Panc1 (cell line): ENCODE results near the gene ABCB8. TPM values are rescaled to one million over a fixed set of nuclear protein-coding genes. Genes with fewer than 3 reads are reported as not detected.

Experiments
- total RNA-seq: library from RNA; stranded (reverse); gene quantifications from one replicate; pipeline ENCODE4 v1.2.1, GENCODE V29; 2021; ENCODE audit not compliant: unreplicated experiment

The ABCB8 gene
- total RNA-seq, 1 experiment from 2014 or later, result 49.8 TPM

Other genes with a start within 250 kb of the ABCB8 start
- gene TMEM176B, start 228.1 kb upstream of the ABCB8 start, total RNA-seq, result 0.31 TPM
- gene TMEM176A, start 227.7 kb upstream of the ABCB8 start, total RNA-seq, result 0.39 TPM
- 0.15 TPM for gene AOC1, start 175.9 kb upstream of the ABCB8 start, total RNA-seq
- gene KCNH2, start 50.1 kb upstream of the ABCB8 start, total RNA-seq, result 1.8 TPM
- 3.1 TPM for gene NOS3, start 37.4 kb upstream of the ABCB8 start, total RNA-seq
- gene ATG9B, start 4.0 kb upstream of the ABCB8 start, total RNA-seq, result 0.98 TPM
- gene ASIC3, start 20.1 kb downstream of the ABCB8 start, total RNA-seq, result 1.3 TPM
- 25.6 TPM for gene CDK5, start 29.4 kb downstream of the ABCB8 start, total RNA-seq
- gene SLC4A2, start 31.1 kb downstream of the ABCB8 start, total RNA-seq, result 580 TPM
- 95.0 TPM for gene FASTK, start 52.4 kb downstream of the ABCB8 start, total RNA-seq
- gene TMUB1, start 55.0 kb downstream of the ABCB8 start, total RNA-seq, result 112 TPM
- 103 TPM for gene AGAP3, start 58.0 kb downstream of the ABCB8 start, total RNA-seq
- not detected for gene GBX1, start 139.2 kb downstream of the ABCB8 start, total RNA-seq
- gene ASB10, start 158.8 kb downstream of the ABCB8 start, total RNA-seq, result not detected
- not detected for gene H2BK1, start 182.0 kb downstream of the ABCB8 start, total RNA-seq
- gene ABCF2, start 198.8 kb downstream of the ABCB8 start, total RNA-seq, result 64.4 TPM
- 44.9 TPM for gene CHPF2, start 204.0 kb downstream of the ABCB8 start, total RNA-seq
- gene SMARCD3, start 220.2 kb downstream of the ABCB8 start, total RNA-seq, result 27.8 TPM